HG03432 (cell line): ENCODE results near the gene TMCO1.
"Not testable (repeated sequence)": the region's sequence is repeated elsewhere in the genome, so short reads cannot be mapped to it uniquely, and the experiment has no call there.

Experiments
- ATAC-seq: cut with Tn5 transposase; IDR thresholded peaks from one replicate; pipeline ENCODE4 v1.9.1; 2021; ENCODE audit warnings: mild to moderate bottlenecking, moderate library complexity; ENCODE audit not compliant: unreplicated experiment

TMCO1 gene

DNA sequence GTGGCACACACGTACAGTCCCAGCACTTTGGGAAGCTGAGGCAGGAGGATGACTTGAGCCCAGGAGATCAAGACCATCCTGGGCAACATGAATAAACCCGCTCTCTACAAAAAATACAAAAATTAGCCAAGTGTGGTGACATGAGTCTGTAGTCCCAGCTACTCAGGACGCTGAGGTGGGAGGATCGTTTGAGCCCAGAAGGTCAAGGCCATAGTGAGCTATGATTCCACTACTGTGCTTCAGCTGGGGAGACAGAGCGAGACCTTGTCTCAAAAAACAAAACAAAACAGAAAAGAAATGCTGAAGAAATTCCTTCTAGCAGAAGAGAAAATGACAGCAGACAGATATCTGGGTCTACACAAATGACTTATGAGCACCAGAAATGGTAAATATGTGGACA, 80.6 kb downstream of the TMCO1 start:
- no peak for ATAC-seq

- ATAC-seq, result peak; percentile 46
Measured at GRCh38 chr1:165686971-165687433, 81.7 kb downstream of the TMCO1 start.

DNA sequence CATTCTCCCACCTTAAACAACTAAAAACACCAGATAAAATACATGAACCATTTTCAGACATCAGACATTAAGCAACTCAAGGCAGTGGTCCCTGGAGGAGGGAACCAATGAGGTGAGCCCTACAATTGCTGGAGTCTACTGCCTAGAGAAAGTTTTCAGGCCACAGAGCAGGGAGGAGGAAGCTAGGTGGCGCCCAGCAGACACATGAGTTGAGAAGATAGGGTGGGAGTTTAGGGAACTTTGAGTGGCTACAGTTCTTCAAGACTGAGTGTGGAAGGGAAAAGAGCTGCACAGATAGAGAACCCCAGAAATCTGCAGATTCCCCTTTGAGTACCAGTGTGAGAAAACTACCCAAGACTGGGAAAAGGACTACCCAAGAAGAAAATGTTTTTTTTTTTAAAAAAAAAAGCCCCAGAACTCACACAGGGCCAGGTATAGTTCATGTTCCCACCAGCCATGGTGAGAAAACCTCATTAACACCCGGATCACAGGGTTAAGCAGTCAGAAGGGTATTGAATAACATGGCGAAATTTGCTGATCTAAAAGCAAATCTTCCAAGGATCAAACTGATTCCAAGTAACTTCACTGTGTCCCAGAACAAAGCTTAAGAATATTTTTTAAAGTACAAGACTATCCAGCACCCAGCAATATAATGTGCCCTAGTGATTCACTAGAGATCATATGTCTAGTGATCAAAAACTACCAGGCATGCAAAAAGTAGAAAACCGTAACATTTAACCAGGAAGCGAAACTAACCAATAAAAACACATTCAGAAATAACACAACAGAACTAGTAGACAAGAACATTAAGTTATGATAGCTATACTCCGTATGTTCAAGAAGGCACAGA, 82.3 kb downstream of the TMCO1 start:
- peak; percentile 77 for ATAC-seq

DNA sequence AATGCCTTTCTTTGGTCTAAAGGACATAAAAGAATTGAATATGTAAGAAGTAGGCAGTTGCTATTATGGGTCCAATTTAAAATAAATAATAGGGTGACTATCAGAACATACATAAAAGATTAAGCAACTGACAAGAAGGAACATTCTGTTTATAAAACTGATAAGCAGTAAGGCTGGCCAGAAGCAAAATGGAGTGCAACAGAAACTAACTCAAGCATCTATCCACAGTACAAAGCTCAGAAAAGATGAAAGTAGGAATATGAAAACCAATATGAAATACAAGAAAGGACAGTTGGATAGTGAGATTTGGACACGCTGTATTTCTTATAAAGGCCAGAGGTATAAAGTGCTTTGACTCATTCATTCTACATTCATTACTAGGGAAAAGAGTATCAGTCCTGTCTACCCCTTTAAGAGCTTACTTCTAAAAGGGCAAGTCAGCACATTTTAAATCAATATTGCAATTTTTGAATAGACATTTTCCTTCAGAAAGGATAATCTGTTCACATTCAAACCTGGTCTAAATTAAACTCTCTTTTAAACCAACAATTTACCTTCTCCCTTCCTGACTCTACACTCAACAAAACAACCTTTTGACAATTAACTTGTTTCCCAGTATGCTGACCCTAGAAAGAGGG, 84.7 kb downstream of the TMCO1 start:
- no peak for ATAC-seq

DNA sequence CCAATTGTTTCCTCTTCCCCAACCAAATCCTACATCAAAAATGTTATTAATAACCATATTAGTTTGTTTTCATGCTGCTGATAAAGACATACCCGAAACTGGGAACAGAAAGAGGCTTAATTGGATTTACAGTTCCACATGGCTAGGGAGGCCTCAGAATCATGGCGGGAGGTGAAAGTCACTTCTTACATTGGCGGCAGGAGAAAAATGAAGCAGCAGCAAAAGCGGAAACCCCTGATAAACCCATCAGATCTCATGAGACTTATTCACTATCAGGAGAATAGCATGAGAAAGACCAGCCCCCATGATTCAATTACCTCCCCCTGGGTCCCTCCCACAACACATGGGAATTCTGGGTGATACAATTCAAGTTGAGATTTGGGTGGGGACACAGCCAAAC, 87.9 kb downstream of the TMCO1 start:
- not testable (repeated sequence) for ATAC-seq

DNA sequence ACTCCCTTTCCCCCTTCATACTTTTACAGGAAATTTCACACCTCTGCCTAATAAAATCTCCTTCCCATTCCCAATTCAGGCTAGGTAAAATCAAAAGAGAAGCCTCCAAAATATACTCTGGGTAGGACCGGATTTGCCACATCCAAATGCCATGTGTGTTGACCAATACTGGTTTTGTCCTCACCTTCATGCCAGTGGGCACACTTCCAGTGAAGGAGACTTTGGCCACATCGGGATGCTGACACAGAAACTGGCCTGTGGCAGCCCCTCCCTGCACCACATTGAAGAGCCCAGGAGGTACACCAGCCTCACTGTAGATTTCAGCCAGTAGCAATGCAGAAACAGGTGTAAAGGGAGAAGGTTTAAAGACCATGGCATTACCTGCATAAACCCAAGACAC, 88.4 kb downstream of the TMCO1 start:
- ATAC-seq, result no peak

DNA sequence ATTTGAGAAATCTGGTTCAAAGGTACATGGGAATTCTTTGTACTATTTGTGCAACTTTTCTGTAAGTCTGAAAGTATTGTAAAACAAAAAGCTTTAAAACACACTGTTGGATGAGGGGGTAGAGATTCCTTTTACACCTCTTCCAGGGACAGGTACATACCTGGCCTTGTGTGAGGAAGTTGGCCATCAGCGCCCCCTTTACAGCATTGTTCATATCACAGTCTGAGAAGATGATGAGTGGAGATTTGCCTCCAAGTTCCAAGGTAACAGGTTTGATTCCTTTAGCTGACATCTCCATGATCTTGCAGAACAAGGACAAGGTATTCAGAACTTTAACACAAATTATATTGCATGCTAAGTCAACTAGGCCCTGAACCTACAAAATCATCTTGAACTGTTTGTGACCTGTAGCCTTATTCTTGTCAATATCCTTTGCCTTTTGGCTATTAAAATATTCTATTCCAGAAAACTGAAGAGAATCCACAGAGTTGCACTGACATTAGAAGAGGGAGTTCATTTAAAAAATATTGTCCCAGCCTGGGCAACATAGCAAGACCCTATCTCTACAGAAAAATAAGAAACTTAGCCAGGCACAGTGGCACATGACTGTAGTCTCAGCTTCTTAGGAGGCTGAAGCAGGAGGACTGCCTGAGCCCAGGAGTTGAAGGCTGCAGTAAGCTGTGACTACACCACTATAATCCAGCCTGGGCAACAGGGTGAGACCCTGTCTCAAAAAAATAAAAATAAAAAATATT, 89.2 kb downstream of the TMCO1 start:
- no peak for ATAC-seq

DNA sequence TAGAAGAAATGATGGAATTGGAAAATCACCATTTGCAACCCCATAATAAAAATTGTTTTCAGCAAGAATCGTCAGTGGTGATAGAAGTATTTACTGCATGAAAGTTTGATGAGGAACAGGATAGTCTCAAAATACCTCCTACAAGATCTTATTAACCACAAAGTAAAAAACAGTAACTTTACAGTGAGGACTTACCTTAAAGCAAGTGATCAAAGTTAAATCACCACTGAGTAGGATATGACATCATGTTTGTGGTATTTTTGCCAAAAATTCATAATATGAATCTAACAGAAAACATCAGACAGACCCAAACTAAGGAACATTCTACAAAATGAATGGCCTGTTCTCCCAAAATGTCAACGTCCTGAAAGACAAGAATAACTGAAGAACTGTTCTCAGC, 90.2 kb downstream of the TMCO1 start:
- no peak for ATAC-seq
